ENCODE measurements around the gene COL20A1.

The COL20A1 gene

DNA sequence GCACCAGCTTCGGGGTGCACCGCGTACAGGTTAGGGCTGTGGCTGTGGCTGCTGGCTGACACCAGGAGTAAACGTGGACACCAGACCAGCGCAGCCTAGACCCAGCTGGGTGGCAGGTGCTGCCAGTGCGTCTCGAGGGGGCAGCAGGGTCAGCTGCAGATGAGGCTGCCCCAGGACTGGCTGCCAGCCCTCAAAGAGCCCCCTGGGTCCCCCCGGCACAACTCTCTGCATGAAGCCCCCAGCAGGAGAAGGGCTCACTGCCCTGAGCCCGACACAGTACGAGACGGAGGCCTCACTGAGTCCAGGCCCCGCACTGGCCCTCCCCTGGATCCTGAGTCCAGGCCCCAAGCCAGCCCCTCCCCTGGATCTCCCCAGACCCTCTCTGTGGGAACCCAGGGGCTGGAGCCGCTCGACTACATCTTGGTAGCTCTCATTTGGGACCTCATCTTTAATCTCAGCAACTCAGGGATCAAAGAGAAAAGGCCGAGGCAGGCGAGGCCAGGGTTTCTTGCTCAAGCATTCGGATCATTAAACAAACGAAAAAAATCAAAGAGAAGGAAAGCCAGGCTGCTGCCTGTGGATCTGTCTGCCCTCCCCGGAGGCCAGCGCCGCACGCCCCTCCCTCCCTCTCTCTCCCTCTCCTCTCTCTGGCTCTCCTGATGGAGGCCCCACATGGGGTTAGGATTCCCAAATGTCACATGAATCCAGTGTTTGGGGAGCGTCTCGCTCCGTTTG is 31.8 kb upstream of the COL20A1 start:
- no peak for DNase-seq

DNA sequence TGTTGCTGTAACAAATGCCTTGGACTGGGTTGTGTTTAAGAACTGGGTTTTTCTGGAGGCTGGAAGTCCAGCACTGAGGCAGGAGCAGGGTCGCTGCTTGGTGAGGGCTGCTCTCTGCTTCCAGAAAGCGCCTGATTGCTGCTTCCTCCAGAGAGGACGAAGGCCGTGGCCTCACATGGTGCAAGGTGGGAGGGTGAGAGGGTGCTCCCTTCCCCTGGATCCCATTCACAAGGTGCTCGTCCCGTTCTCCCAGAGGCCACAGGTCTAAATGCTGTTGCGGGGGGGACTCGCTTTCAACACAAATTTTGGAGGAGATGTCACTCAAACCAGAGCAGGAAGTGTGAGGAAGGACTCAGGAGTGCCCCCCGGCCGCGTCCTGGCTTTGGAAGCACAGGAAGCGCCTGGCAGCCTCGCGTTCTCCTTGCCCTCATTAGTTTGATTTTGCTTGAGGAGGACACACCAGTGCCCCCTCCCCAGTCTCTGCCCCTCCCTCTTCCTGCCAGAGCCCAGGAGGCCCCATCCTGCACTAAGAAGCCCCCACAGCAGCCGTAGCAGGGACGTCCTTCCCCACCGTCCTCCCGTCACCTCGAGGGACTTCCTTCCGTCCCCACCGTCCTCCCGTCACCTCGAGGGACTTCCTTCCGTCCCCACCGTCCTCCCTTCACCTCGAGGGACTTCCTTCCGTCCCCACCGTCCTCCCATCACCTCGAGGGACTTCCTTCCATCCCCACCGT is 31.0 kb upstream of the COL20A1 start:
- no peak for DNase-seq

DNA sequence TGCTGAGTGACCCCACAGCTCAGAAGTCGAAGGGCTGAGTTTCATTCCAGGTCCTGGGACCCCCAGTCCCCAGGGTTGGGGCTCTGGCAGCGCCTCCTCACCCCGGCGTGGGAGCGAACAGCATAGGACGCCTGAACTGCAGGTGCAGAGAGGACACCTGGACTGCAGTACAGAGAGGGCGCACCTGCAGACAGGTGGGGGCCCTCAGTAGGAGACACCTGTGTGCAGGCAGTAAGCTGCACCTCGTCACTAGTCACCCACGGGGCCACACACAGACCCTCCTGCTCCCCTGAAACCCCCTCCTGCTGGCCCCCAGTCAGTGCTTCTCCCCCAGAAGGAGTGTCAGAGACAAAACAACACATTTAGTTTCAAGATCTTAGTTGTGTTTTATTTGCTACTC is 30.1 kb upstream of the COL20A1 start:
- DNase-seq = no peak

DNA sequence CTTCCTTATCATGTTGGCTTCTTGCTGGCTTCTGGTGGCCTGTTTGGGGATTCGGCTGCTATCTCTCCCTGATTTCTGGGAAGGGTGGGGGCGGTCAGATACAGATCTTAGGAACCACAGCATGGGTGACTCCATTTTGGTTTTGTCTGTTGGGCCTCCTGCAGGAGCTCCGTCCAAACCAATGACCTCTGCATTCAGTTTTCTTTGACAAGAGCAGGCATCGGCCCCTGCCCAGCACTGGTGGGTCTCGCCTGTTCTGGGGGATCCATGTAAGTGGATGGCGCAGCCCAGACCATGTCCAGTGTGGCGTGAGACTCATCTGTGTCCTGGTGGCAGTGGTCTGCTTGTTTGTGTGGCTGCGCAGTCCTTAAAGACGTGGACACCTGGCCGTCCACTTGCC is 29.0 kb upstream of the COL20A1 start:
- no peak for DNase-seq

DNA sequence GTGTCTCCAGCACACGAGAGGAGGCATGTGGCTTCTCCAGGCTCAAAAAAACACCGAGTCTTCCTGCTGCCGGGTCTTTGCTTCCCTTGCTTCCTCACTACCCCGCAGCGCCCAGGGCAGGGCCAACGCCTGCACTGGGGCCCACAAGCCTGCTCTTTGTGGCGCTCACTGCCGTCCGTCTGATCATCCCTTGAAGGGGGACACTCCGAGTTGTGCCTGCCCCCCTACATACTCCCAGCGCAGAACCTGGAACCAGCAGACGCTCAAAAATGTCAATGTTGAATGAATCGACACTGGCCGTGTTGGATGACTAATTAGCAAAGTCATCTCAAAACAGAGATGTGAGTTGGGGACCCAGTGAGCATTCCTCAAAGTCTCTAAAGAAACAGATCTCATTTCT is 28.5 kb upstream of the COL20A1 start:
- no peak for DNase-seq

DNA sequence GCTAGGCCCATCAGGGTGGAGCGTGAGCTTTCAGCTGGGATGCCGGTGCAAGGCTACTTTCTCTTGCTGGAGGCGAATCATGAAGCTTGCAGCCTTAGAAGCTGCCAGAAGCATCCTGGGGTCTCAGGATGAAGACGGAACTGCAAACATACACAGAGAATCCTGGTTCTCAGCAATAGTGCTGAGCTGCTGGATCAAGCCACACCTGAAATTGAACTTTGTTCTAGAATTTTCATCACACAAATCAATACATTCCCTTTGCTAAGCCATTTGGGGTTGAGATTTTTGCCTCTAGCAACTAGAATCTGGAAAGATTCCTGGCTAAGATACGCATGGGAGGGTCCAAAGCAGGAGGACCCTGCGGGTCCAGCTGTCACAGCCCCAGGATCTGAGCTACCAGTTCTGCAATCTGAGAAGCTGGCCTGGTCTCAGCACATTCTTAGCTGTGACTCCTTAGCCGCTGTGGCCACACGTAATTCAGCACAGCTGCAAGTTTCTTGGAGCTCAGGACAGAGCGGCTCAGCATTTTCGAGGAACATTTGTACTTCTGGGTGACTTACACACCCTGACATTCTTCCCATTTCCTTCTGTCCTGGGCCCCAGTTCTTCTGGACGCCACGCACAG is 27.0 kb upstream of the COL20A1 start:
- no peak for DNase-seq

DNA sequence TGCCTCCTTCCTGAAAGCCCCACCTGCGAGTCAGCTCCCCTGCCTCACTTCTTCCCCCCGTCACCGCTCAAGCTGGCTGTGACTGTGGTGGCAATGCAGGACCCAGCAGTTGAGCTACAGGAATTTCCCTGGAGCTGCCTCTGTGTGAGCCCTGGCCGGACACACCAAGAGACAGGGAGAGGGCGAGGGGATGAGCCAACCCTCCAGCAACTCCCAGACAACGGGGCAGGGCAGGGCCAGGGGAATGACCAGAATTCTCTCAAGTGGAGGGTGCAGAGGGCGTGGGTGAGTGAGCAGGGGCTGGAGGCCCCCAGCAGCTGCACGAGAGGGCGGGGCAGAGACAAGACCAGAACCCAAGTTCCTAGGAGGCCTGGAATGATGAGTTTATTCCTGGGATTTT is 25.3 kb upstream of the COL20A1 start:
- DNase-seq = no peak

DNA sequence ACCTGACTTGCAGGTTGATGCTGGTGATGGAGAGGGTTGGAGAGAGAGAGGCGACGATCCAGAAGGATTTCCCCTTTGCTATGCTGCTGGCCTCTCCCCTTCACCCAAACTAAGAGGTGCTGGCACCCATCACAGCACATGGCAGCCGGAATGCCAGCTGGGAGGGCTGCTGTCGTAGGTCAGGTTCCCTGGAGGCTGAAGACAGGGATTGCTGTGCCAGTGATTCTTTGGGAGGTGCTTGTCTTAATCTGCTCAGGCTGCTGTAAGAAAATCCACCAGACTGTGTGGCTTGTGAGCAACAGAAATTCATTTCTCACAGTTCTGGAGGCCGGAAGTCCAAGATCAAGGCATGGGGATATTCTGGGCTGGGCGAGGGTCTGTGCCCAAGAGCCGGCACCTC is 24.7 kb upstream of the COL20A1 start:
- DNase-seq = no peak

DNA sequence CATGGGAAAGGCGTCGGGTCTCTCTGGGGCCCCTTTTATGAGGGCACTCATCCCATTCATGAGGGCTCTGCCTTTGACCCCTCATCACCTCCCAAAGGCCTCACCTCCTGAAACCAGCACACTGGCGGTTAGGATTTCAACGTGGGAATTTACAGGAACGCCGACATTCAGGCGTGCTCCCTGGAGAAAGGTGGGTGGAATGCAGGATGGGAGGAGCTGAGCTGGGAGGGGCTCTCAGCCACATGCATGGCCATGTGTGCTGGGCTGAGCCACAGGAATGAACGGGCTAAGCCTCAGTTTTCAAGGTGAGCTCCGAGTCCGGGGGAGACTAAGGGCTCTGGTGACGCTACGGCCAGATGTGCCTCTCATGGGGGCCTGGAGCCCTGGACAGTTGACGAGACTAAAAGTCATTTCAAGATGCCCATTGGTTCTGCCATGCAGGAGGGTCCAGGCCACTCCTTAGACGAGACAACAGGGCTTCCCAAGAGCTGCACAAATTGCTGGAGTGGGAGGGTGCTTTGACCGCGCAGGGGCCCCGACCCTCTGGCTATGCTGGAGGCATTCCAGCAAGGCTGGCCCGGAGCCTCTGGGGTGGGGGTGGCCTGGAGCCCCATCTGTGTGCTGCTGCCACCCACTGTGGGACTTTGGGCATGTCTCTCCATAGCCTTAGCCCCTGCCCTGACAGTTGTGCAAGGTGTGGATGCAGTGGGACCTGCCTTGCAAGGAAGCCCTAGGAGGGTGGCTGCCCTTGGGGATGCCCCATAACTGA is 24.1 kb upstream of the COL20A1 start:
- no peak for DNase-seq

DNA sequence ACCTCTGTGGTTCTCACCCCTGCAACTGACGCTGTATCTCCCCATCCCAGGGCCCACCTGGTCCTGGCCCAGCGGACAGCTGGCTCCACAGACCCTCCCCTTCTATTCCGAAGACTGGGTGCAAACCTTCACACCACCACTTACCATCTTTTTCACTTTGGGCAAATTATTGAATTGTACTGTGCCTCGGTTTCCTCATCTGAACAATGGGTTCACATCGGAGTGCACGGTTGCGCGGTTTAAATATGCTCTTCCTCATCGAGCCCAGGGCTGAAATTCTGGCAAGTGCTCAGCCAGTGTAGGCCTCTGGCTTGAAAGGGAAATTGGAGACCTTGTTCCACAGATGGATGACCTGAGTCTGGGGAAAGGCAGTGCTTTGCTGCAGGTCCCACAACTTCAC is 23.3 kb upstream of the COL20A1 start:
- no peak for DNase-seq

DNA sequence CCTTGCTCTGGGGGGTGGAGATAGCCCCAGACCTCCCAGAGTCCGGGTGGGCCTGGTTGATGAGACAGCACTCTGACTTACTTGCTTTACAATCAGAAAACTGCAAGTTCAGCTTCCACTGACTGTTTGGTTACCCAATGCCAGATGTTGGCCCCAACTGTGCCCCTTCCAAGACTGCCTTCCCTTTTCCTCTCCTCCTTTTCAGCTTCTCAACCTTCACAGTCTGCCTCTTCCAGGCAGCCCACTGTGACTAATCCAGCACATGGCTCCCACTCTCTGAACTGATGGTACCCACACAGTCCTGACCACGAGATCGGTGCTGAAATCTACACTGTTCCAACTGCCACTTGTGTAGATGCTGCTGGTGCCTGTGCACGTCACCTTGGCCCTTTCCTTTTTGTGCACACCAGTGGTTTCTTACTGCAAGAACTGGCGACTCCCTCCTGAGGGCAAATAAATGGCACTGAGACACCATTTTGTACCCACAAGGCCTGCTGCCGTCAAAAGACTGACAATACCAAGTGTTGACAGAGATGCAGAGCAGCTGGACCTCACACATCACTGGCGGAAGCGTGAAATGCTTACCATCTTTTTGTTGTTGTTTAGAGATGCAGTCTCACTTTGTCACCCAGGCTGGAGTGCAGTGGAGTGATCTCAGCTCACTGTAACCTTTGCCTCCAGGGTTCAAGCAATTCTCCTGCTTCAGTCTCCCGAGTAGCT is 22.2 kb upstream of the COL20A1 start:
- DNase-seq = no peak

DNA sequence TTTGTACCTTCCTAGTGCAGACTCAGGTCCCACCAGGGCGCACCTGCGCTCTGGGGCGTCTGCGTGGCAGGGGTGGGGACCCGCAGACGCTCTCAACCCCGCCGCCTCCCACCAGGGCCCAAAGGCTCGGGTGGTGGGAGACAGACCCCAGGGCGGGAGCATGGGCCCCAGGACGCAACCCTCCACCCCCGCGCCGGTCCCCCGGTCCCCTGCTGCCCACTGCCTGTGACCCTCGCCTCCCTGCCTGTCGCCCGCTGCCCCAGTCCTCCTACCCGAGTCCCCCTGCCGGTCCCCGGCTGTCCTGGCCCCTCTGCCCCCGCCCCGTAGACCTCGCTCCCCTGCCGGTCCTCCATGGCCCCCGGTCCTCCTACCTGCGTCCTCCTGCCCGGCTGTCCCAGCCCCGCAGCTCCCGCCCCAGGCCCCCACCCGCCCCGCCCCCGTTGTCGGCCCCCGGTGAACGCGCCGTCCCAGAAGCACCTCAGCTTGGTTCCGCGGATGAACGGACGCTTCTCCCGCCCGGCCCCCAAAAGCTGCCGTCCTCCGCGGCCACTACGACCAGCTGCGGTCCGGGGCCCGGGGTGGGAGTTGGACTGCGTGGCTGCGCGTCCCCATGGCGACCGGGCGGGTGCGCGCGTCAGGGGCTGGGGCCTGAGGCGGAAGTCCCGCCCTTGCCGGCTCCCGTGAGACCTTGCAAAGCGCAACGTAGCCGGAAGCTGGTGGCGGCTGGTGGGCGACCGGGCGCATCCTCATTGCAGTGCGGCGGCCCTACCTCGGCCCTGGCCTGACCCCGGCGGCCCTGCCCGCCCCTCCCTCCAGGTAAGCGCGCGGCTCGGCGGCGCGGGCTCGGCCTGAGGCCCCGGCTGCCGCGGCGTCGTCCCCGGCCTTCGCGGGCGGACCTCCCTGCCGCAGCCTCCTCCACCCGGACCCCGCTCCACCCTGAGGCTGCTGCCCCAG is 20.6 kb upstream of the COL20A1 start, which contains the start of gene ARFGAP1:
Gene ARFGAP1, plus strand, starts transcription at position 709 of the 954 bp plus-strand sequence. CDS start 2,768 bp downstream, outside the sequence.
- peak; percentile 41 to 65 for DNase-seq

DNA sequence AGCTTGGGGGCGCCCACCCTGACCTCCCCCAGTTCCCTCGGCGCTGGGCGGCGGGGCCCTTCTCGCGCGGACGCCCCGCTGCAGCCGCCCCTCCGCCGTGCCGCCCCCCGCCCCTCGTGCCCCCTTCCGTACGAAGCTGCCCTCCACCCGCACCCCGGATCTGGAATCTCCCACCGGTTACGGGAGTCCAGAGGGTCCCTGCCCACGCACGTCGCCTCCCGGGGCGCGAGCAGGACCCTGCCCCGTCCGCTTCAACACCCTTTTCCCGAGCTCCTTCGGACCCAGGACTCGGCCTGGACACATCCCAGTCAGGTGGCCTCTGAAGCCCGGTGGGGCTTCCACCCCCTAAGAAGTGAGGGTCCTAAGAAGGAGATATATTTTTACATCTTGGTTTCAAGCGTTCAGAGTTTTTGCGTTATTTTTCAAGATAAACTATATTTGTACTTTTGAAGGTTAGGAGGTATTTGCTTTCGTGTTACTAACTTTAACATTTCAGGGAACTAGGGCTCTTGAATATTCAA is 19.9 kb upstream of the COL20A1 start:
- no peak for DNase-seq

DNA sequence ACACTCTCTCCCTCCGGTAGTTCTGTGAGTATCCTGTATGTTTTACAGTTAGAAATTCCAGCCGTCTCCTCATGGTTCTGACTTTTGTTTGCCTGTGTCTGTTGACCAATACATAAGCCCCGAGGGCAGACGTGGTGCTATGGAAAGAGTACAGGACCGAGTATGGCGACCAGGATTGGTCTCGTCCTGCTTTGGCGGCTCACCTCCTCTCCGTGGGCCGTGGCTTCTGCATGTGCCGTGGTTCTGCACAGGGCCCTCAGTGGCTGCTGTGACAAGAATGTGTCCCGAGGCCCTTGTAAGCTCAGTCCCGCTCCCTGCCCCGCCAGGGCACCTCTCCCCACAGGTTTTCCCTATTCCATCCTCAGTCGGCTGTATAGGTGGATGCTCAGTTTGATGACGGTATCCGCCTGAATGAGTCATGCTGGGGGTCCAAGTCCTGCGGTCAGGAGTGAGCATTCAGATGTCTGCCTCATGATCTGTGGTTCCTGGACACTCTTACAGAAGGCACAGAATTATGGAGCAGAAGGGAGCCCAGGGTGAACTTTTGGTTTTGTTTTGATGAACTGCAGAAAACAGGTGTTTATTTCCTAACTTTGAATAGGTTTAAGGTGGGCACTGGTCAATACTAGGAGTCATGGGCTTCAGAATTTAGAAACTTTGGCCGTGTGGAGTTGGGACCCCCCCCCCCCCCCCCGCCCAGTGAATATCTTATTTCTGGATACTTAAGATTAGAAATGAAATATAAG is 19.2 kb upstream of the COL20A1 start:
- DNase-seq = no peak

DNA sequence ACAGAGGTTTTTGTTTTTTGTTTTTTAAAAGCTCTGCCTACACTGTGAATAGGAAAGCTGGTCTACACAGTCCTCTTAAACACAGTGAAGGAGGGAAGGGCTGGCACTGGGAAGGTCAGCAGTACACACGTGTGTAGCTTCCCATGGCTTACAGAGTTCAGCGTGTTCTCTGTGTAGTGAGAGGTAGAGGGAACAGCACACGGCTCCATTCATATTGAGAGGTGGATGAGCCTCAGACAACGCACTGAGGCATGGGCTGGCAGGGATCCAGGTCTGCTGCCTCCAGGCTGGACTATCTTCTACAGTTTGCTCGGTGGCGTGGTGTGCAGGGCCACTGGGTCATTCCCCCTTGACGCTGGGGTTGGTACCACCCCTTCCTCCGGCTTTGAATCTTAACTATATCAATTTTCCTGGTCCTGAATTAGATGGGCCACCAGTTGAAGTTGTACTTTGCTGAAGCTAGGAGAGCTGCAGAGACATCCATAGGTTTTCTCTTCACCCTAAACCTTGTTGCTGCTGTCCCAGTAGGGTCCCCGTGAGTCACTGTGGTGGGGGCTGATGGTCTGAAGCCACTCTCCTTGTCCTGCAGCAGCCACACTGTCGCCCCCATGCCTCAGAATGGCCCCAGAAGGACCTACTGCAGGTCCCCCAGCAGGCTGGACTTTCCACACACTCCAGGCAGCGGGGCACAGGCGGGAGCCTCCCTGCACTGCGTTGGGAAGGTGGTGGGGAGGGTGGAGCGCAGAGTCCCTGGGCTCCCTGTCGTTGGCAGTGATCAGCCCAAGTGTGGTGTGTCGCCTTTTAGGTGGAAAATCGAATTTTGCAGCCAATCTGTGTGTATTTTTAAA is 18.4 kb upstream of the COL20A1 start:
- no peak for DNase-seq

DNA sequence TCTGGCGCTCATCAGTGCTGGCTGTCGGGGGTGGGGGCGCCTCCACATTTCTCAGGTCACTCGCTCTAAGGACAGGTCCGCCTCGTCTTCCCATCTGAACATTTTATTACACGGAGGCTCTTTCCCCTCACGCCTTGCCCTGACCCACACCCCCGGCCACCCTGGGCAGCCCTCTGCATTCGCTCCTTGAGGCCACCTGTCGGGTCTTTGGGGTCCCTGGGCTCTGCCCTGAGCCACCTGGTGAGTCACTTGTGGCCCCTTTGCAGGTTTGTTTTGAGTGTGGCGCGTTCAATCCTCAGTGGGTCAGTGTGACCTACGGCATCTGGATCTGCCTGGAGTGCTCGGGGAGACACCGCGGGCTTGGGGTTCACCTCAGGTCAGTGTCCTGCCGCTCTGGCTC is 17.2 kb upstream of the COL20A1 start:
- no peak for DNase-seq

DNA sequence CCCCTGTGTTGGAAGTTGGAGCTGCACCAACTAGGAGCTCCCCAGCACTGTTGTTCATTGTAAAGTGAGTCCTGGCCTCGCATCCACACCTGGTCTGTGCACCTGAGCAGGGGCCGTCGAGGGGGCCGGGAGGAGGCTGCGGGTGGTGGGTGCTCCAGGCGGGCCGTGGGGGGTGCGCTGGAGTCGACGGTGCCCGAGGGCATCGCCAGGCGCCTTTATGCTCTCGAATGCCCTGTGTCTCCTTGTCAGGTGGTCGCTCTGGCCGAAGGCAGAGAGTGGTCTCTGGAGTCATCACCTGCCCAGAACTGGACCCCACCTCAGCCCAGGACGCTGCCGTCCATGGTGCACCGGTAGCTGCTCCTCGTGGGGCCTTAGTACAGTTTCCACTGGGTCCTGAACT is 16.0 kb upstream of the COL20A1 start:
- DNase-seq = no peak

DNA sequence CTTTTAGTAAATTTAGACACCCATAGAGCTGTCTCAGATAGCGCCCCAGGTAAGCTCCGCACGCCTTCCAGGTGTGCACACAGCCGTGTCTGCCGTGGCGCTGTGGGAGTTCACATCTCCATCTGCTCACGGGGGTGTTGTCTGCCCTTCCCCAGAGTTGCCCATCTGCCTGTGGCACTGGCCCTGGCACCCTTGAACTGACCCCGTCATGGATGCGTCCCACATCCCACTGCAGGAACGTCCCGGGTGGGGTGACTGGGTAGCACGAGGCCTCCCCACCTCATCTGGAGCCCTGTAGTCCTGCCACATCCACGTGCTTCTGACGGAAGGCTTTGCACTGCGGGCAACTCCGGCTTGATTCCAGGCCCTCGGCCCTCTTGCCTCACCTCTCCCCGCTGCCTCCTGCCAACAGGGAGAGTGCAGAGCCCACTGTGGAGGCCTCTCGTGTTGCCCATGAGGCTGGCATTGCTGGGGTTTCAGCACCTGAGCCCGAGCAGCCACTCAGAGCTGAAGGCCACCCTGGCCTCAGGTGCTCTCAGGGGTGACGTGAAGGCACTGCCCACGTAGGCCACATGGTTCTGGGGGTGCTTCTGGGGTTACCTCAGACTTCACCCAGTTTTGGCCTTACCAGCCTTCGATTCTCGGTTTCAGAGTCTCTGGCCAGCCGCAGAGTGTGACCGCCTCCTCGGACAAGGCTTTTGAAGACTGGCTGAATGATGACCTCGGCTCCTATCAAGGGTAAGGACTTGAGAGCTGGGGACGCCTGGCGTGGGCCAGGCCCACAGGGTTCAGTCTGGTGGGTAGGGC is 15.3 kb upstream of the COL20A1 start:
- DNase-seq = no peak

DNA sequence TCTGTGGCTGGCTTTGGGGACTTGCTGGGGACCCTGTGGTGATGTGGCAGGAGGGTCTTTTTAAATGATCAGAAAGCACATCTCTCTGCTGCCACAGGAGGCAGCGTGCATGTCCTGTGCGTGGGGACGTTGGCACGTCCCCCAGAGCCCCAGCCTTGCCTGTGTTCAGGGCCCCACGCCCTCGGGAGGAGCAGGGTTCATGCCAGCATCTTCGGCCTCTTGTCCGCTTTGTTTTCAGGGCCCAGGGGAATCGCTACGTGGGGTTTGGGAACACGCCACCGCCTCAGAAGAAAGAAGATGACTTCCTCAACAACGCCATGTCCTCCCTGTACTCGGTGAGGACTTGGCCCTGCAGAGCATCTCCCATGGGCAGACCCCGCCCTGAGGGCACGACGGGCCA is 14.3 kb upstream of the COL20A1 start:
- DNase-seq = no peak
